Hematopoietic multipotent progenitor cell treated with erythropoietin and hydrocortisone succinate and interleukin-3 and kit ligand, for 17 days (in vitro differentiated cells): ENCODE measurements around the gene ENKUR.
A peak's percentile ranks its signal among the peaks of the same experiment; 100 is the strongest.

Experiments
- DNase-seq: peaks from one replicate; pipeline ENCODE4 v3.0.0-alpha.2; 2015; ENCODE audit warnings: low spot score

The ENKUR gene, protein sequence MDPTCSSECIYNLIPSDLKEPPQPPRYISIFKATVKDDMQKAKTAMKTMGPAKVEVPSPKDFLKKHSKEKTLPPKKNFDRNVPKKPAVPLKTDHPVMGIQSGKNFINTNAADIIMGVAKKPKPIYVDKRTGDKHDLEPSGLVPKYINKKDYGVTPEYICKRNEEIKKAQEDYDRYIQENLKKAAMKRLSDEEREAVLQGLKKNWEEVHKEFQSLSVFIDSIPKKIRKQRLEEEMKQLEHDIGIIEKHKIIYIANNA

DNA sequence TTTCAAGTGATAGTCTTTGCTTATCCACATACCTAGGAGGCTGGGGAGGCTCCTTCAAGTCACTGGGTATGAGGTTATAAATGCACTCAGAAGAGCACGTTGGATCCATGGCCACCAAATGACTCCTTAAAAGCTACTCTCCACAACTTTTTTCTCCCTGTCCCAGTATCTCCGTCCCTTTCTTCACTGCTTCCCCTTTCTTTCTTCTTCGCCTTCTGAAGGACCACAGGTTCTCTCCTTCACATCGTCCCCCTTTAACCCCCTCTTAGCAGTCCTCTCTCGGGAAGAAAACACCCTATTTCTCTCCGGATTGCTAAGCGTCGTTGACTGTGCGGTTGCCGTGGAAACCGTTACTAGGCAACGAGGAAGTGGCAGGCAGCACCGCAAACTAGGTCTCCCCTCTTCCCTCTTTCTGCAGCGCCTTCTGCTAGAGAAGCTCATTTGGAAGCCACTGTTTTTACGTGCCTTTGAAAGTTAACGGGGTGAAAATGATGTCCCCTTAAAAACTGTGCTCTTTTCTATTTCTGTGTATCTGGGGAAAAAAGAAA is at the start of gene ENKUR:
Gene ENKUR, minus strand, starts transcription at position 331 of the 548 bp plus-strand sequence. Its CDS starts 222 bp downstream, at position 109.
- DNase-seq = peak; percentile 92

DNA sequence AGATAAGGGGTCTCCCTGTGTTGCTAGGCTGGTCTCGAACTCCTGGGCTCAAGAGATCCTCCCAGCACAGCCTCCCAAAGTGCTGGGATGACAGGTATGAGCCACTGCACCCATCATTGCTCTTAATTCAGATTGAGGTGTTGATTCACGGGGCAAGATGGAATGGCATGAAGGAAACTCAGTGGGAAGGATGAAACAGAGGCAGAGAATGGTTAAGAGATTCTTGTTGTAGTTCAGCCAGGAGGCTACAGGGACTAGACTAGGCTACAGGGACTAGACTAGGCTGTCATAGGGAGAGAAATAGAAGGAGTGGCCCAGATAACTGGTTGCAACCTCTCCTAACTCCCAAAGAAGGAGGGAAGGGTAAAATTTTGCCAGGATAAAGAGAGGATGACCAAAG is 48.4 kb upstream of the ENKUR start:
- DNase-seq = no peak

DNA sequence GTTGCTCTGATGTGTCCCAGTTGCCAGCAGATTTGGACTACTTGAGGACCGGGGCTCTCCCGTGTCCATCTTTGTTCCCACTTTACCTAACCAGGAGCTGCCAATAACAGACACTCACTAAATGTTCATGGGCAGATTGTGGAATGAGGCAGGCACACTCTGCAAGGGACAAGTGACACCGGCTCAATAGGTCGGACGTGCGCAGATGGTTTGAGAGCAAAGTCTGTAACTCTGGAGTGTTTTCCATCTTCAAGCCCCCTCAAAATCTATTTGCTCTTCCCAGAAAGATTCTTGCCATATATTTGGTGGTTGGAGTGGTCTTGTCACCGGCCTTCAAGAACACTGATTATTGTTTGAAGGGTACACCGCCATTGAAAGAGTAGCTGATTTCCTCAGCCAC is 47.7 kb upstream of the ENKUR start:
- no peak for DNase-seq

DNA sequence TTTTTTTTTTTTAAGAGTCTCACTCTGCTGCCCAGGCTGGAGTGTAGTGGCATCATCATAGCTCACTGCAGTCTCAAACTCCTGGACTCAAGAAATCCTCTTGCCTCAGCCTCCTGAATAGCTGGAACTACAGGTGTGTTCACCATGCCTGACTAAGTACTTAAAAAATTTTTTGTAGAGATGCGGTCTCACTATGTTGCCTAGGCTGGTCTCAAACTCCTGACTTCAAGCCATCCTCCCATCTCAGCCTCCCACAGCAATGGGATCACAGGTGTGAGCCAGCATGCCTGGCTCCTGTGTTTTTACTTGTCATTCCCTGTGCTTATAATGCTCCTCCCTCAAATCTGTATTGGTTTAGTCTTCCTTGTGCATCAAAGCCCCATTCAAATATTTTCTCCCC is 47.2 kb upstream of the ENKUR start:
- DNase-seq = no peak

DNA sequence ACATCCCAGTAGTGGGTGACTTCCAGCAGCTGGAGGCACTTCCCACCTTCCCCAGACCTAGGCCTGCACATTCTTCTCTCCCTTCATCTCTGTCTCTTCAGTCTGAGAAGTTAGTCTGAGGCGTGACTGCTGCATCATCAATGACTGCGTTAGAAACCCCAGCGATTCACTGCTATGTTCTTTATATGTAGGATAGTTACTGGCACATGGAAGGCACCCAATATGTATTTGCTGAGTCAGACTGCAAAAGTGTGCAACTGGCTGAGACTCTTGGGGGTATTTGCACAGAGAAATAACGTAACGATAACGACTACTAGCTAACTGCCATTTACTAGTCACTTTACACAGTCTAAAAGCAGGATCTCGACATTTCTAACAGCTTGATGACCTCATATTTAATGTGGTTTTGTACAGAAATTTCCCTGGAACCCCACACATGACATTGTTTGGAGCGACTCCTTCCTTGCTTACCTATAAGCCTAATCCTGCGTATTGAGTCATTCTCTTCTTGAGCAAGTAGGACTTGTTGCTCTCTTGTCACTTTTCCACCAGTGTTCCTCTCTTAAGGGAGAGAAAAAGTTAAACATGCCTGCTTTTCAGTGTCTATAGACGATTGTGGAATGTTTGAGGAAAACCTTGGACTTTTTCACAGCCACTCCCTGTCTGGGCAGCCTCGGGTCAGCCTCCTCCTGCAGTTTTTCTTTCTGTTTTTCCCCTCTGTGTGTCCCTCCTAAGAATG is 45.9 kb upstream of the ENKUR start:
- DNase-seq = no peak

DNA sequence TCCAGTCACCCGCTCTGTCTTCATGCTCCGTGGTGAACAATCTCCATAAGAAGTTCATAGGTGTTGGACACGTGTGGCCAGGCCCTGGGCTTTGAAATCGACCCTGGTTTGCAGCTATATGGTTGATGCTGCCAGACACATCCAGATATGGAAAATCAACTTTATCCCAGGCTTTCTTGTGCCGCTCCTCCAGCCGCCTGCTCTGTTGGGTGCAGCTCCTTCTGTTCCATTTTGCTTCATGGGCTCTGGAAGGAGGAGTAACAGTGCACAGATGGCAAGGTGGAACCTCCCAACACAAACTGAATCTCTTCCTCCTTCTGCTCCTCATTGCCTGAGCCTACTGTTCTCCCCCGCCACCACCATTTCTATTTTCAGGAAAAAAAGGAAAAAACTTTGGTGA is 45.2 kb upstream of the ENKUR start:
- no peak for DNase-seq

DNA sequence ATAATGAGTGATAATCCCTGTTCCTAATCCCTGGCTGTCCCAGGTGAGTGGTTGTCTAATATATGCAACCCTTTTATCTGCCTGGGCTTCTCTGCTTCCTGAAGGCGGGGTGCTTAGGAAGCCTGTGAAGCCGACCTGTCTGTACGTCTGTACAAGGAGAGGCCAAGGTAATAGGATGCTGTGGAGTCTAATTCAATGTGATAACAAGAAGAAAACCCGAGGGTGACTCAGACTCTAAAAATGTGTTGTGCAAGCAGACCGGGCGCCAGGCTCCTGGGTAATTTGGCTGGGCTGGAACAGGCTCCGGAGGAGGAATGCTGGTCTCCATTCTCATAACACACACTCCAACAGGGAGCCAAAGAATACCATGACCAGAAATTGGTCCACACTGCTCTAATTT is 44.0 kb upstream of the ENKUR start:
- DNase-seq = no peak

DNA sequence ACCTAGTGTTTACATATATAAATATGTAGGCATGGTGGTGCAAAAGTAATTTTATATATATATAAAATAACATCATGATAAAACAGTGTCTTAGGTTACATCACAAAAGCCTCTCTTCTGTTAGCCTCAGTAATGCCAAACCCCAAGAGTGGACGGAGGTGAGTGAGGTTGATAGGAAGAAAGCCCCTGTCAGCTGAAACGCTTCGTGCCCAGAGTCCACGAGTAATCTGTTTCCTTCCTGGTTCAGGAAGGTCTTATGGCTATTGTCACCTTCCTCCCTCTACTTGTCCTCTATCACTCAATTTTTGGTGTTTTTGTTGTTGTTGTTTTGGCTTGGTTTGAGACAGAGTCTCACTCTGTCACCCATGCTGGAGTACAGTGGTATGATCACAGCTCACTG is 41.9 kb upstream of the ENKUR start:
- no peak for DNase-seq

DNA sequence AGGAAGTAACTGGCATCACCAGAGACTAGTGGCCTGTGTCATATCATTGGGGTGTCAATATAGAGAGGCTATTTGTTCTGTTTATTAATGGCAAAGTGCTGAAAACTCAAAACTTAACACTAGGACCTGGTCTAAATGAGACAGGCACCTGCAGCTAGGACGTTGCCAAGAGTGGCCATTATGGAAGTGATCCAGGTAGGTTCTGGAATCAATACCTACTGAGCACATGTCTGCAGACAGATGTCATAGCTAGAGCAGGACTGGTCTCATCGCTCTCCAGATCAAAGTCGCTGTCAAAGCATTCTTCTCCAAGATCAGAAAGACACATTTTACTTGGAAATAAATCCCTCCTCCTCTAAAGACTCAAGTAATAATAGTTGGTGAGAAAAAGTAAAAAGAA is 40.8 kb upstream of the ENKUR start:
- DNase-seq = no peak

DNA sequence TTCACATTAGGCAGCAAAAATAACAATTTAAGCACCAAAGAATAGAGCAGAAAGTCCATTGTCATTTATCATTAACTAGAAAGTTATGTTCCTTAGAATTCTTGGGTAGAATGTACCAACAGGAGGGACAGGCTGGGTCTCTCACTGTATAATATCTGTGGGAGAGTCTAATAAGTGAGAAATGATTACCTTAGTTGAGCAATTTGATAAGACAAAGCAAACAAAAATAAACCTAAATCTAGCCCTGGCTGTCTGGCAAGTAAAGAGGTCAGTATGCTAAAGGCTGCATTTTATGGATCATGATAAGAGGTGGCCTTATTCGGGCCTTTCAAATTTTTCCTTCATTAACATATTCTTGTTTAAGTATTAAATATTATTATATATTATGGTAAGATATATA is 36.1 kb upstream of the ENKUR start:
- no peak for DNase-seq

DNA sequence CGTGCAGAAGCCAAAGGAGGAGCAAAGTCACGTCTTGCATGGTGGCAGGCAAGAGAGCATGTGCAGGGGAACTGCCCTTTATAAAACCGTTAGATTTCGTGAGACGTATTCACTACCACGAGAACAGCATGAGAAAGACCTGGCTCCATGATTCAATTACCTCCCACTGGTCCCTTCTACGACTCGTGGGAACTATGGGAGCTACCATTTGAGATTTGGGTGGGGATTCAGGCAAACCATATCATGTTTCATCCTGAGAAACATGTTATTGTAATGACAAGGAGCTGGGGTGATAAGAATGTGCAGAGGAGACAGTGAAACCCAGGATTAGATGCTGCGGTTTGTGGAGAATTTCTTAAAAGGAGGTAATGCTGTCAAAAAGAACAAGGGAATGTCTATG is 34.4 kb upstream of the ENKUR start:
- DNase-seq = no peak

DNA sequence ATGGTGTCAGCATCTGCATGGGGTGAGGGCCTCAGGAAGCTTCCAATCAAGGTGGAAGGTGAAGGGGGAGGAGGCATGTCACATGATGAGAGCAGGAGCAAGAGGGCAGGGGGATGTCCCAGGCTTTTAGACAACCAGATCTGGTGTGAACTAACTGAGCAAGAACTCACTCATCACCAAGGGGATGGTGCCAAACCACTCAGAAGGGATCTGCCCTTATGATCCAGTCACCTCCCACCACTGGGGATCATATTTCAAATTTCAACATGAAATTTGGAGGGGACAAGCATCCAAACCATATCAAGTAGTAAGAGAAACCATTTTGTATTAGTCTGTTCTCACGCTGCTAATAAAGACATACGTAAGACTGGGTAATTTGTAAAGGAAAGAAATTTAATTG is 34.0 kb upstream of the ENKUR start:
- no peak for DNase-seq

DNA sequence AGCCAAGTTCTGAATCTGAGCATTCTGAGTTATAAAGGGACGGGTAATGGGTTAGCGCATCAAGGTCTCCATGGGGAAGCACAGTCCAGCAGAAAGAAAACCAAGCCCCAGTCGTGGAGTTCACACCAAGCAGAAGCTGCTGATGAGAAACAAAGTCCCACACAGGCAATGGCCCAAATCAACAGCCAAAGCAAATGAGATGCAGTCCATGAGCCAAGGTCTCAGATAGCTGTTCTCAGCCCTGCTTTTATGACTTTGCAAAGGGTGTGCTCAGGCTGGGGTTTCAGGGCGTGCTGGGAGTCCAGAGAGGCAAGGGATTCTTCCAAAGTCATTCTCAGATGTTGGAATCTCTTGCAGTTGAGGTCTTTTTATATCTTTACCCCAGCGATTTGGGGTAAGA is 32.5 kb upstream of the ENKUR start:
- DNase-seq = no peak

DNA sequence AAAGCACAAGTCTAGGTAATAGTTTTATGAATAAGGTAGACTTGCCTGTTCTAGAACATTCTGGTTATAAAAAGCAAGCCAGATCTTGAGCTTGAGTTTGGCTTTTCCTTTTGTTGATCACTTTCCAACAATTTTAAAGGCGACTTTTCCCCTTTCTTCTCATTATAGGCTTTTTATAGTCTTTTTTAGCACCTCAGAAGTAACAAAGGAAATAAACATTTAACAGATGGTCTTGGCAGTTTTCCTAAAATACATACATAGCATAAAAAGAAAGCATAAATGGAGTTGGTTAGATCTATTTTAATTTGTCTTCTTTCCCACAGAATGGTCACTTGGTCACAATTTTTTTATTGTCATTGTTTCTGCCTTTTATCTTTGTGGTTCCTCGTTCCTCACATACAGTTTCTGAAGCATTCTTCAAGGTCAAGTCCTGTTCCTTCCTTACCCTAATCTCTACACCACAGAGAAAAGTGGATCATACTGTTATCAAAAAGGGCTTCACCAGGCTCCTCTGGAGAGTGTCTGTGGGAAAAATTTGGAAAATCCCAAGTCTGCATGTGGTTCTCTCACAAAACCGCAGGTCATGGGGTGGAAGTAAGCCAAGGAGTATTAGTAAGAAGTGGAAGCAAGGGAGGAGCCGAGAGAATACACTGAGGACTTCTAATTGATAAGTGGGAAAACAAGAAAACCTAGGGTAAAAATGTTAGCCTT is 31.8 kb upstream of the ENKUR start:
- no peak for DNase-seq

DNA sequence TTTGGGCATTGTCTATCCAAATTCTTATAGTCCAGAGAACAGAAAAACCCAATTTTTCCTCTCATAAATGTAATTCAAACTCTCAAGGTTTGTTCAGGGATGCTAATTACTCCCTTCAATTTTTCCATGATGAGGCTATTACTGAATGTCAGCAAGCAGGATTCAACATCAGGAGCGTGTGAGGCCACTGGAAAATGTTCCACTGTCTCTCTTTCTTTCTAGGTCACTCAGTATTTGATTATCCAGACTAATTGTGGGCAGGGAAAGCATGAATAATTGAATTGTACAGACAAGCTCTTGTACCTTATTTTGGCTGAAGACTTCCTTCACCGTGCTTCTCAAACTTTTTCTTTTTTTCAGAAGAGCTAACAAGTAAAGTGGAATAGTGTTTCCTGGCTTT is 31.1 kb upstream of the ENKUR start:
- no peak for DNase-seq

DNA sequence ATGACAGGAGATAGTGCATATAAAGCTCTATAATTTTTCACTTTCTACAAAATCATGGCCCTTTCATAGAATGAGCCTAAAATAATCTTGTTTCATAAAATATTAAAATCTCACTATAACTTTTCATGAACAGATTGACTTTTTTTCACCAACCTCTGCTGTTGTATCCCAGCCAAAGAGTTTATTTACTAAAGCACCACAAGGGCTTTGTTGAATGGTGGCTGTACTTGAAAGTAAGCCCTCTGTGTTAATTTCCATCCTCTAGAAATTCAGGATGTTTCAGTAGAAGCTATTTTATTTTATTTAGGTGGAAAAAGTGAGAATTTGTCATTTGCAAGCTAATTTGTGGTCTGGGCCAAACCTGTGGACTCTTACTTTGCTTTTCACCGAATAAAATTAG is 30.7 kb upstream of the ENKUR start:
- DNase-seq = no peak

DNA sequence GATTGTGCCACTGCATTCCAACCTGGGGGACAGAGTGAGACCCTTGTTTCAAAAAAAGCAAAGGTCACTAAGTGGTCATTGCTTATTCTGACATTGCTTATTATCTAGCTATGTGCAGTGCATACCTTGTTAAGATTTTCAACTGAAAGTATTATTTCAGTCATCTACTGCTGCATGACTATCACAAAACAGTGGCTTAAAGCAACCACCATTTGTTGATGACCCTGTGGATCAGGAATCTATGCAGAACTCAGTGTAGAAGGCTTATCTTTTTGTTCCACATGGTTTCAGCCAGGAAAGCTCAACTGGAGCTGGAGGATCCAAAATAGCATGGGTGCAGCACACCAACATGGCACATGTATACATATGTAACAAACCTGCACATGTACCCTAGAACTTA is 23.6 kb upstream of the ENKUR start:
- DNase-seq = no peak

DNA sequence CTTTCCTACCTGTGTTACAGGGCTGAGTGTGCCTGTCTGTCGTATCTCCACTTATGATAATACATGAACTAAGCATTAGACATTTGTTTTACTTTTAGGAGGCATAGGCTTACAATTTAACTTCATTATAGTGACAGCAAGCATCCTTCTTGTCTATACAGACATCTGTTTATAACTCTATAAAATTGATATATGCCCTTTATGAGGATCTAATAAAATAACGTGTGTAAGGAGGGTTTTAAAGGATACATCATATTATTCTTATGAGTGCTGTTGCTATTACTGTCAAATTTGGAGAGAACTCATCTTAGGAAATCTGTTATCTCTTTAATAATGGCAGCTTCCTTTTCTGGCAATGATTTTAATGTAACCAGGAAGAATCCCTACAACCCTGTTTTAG is 22.4 kb upstream of the ENKUR start:
- DNase-seq = no peak

DNA sequence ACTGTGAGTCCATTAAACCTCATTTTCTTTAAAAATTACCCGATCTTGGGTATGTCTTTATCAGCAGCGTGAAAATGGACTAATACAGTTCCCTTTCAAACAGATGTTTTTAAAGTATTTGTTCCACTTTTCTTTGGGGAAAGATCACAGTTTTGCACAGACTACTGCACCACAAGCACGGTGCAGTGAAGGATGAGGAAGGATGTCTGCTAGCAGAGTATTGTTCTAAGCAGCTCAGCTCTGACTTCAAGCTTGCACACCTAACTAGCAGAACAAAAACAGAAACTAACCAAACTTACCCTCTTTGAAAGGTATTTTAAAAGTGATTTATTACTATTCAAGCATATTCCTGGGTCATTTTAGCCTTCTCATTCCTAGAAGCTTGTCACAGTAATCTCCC is 20.4 kb upstream of the ENKUR start:
- DNase-seq = no peak

DNA sequence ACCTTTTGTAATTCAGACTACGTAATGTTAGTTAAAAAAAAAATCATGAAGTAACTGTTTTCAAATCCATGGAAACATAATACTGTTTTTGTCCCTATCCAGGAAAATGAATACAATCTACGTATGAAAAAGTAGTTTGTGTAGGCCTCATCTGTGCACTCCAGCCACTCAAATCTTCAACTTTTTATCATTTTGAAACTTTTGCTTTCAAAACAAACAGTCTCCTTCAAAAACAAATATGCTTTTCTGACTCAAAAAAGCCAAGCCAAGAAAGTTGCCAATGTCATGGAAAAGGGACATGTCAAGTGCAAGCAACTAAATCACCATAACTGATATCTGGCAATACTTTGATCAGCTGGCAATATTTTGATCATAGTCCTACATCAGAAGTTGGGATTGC is 13.6 kb upstream of the ENKUR start:
- no peak for DNase-seq

DNA sequence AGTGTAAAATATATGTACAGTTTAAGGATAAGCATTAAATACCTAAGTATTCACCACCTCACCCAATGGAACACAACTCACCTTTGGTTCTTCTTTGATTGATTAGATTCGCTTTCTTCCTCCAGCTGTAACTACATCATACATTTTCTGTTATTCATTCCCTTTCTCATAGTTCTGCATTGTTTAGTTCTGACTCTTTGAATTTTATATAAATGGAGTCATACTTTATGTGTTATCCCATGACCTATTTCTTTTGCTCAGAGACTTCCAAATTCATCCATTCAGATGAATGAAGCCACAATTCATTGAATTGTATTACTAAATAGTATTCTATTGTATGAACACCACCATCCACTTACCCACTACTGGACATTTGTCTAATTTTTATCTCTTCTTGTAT is 12.8 kb upstream of the ENKUR start:
- DNase-seq = no peak

DNA sequence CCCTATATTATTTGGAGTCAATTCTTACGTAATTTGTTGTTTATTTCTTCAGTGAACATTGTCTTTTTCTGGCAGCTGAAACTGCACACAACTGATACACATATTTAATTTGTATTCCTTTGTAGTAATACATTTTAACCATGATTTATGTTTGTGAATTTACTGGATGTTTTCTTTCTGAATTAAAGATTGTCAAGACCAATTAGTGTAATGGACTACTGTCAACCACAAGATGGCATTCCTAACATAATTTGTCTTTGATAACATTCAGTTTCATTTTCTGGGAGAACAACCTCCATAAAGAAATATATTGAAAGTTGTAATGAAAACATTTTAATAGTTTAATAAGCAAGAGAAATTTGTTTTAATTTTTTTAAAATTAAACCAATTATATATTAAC is 10.5 kb upstream of the ENKUR start:
- DNase-seq = no peak

DNA sequence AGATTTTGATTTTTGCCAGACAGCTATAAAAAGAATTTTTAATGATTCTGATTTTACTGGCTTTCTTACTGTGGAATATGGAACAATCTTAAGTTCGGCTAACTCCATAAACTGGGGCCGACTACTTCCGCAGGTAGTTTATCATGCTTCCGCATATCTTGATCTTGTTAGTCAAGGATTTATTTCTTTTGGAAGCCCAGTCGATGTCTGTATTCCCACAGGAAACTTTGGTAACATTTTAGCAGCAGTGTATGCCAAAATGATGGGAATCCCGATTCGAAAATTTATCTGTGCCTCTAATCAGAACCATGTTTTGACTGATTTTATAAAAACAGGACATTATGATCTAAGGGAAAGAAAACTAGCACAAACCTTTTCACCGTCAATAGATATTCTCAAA is 8.6 kb upstream of the ENKUR start:
- DNase-seq = no peak
